Stimulated activated CD4-positive, alpha-beta T cell treated with anti-CD3 and anti-CD28 coated beads, Interleukin-2, amount 100 ng/mL, for 4 hours (primary cell): Measurements from ENCODE around the gene CREG2.
"Not testable (repeated sequence)": the region's sequence is repeated elsewhere in the genome, so short reads cannot be mapped to it uniquely, and the experiment has no call there.

Experiments
- DNase-seq: peaks from one replicate; pipeline ENCODE4 v3.0.0-alpha.2; 2020; ENCODE audit warnings: low read depth

Gene CREG2

GRCh38 chr2:101344137-101344536, 43.2 kb downstream of the CREG2 start:
- DNase-seq: no peak

- no peak for DNase-seq
These were observed 44.7 kb downstream of the CREG2 start for GRCh38 chr2:101342625-101343008.

- DNase-seq: peak; percentile 38
These were observed 45.2 kb downstream of the CREG2 start for GRCh38 chr2:101341901-101342624.

- DNase-seq: no peak
These were observed 45.9 kb downstream of the CREG2 start for GRCh38 chr2:101341421-101341820.

GRCh38 chr2:101340141-101340551, 47.2 kb downstream of the CREG2 start:
- no peak for DNase-seq

GRCh38 chr2:101339266-101339880, 47.9 kb downstream of the CREG2 start:
- DNase-seq: no peak

- no peak for DNase-seq
These were observed 49.4 kb downstream of the CREG2 start for GRCh38 chr2:101337877-101338276.

- DNase-seq: no peak
These were observed 54.2 kb downstream of the CREG2 start for GRCh38 chr2:101332885-101333766.

GRCh38 chr2:101331202-101331601, 56.1 kb downstream of the CREG2 start:
- DNase-seq: no peak

- DNase-seq: peak; percentile 39
These were observed 56.9 kb downstream of the CREG2 start for GRCh38 chr2:101330253-101330933.

GRCh38 chr2:101329026-101329425, 58.3 kb downstream of the CREG2 start:
- no peak for DNase-seq

GRCh38 chr2:101328474-101329007, 58.8 kb downstream of the CREG2 start:
- no peak for DNase-seq

GRCh38 chr2:101327863-101328394, 59.4 kb downstream of the CREG2 start:
- no peak for DNase-seq

GRCh38 chr2:101325425-101325824, 61.9 kb downstream of the CREG2 start:
- DNase-seq: no peak

GRCh38 chr2:101316568-101316967, 70.7 kb downstream of the CREG2 start:
- DNase-seq: not testable (repeated sequence)

- no peak for DNase-seq
These were observed 75.6 kb downstream of the CREG2 start for GRCh38 chr2:101311696-101312017.

- DNase-seq: no peak
These were observed 76.2 kb downstream of the CREG2 start for GRCh38 chr2:101310834-101311695.

- no peak for DNase-seq
These were observed 77.0 kb downstream of the CREG2 start for GRCh38 chr2:101310090-101310833.

- DNase-seq: peak; percentile 87
These were observed 78.7 kb downstream of the CREG2 start, which contains the start of gene RNF149 for GRCh38 chr2:101308432-101309210. TSS of gene RNF149 (minus strand) at chr2:101308701. CDS start at chr2:101308588, 113 bp downstream.
